MM.1S (cell line): ENCODE results near the gene YY1.
"Not testable (repeated sequence)": the region's sequence is repeated elsewhere in the genome, so short reads cannot be mapped to it uniquely, and the experiment has no call there.

Source experiments
- DNase-seq: peaks from one replicate; pipeline ENCODE4 v3.0.0-alpha.2; 2015
- H2AFZ ChIP-seq: fragments of 300-600 bp; sonication (generic); 2 replicates; pipeline ENCODE4 v1.6.0; 2016; ENCODE audit warnings: antibody characterized with exemption, low read length
- H3F3A ChIP-seq: fragments of 300-600 bp; sonication (generic); 2 replicates; pipeline ENCODE4 v1.6.1; 2016; ENCODE audit warnings: mild to moderate bottlenecking, antibody characterized with exemption, low read length, moderate library complexity, mixed read lengths; ENCODE audit not compliant: insufficient read depth
- H3K27ac ChIP-seq: fragments of 300-600 bp; sonication (generic); 2 replicates; pipeline ENCODE4 v1.5.1; 2016; ENCODE audit warnings: mild to moderate bottlenecking, low read length
- H3K27me3 ChIP-seq: fragments of 300-600 bp; sonication (generic); replicated peaks from 2 replicates; pipeline ENCODE4 v1.6.0; 2016; ENCODE audit warnings: low read length; ENCODE audit not compliant: insufficient read depth
- H3K36me3 ChIP-seq: fragments of 300-600 bp; sonication (generic); replicated peaks from 2 replicates; pipeline ENCODE4 v1.6.1; 2016; ENCODE audit warnings: mild to moderate bottlenecking, low read length, mixed read lengths; ENCODE audit not compliant: insufficient read depth
- H3K4me1 ChIP-seq: fragments of 300-600 bp; sonication (generic); 2 replicates; pipeline ENCODE4 v1.6.1; 2016; ENCODE audit warnings: low read length, mixed read lengths
- H3K4me2 ChIP-seq: fragments of 300-600 bp; sonication (generic); 2 replicates; pipeline ENCODE4 v1.6.0; 2016; ENCODE audit warnings: low read depth, low read length
- H3K4me3 ChIP-seq: fragments of 300-600 bp; sonication (generic); 2 replicates; pipeline ENCODE4 v1.5.1; 2016; ENCODE audit warnings: low read length, mixed read lengths
- H3K79me2 ChIP-seq: fragments of 300-600 bp; sonication (generic); 2 replicates; pipeline ENCODE4 v1.6.1; 2016; ENCODE audit warnings: mixed run types, low read length, mixed read lengths
- H3K9ac ChIP-seq: fragments of 300-600 bp; sonication (generic); 2 replicates; pipeline ENCODE4 v1.6.1; 2016; ENCODE audit warnings: low read length, mixed read lengths
- H3K9me2 ChIP-seq: fragments of 300-600 bp; sonication (generic); replicated peaks from 2 replicates; pipeline ENCODE4 v1.6.1; 2016; ENCODE audit warnings: mild to moderate bottlenecking, low read length, mixed read lengths; ENCODE audit not compliant: insufficient read depth
- H3K9me3 ChIP-seq: fragments of 300-600 bp; sonication (generic); replicated peaks from 2 replicates; pipeline ENCODE4 v1.6.1; 2016; ENCODE audit warnings: mild to moderate bottlenecking, low read length, mixed read lengths; ENCODE audit not compliant: insufficient read depth
- H4K20me1 ChIP-seq: fragments of 300-600 bp; sonication (generic); 2 replicates; pipeline ENCODE4 v1.6.1; 2016; ENCODE audit warnings: mild to moderate bottlenecking, low read length, moderate library complexity, mixed read lengths; ENCODE audit not compliant: insufficient read depth
- CTCF ChIP-seq: fragments of 300-600 bp; sonication (generic); IDR thresholded peaks from 2 replicates; pipeline ENCODE4 v1.5.1; 2016; ENCODE audit warnings: antibody characterized with exemption, low read length, mixed read lengths
- EZH2 ChIP-seq: fragments of 300-600 bp; sonication (generic); optimal IDR thresholded peaks from 2 replicates; pipeline ENCODE3; 2017; ENCODE audit warnings: low read depth, mild to moderate bottlenecking, antibody characterized with exemption, low read length, mixed read lengths
- EZH2phosphoT487 ChIP-seq: fragments of 300-600 bp; sonication (generic); IDR thresholded peaks from 2 replicates; pipeline ENCODE4 v1.6.1; 2018; ENCODE audit warnings: antibody characterized with exemption, low read length

The YY1 gene

GRCh38 chr14:100307766-100308426 is 69.0 kb downstream of the YY1 start:
- Histone ChIP-seq H3K27ac (no peak overlapping the region), H4K20me1 (no peaks in the 10 kb centered on the region), H3K4me3 (no peak overlapping the region), H3K27me3 (peaks cover 7% of the 10 kb centered on the region; the same call in 1 of the 2 replicates), H3K4me2 (no peak overlapping the region), H3K36me3 (no peaks in the 10 kb centered on the region), H3F3A (no peaks in the 10 kb centered on the region), H3K4me1 (no peaks in the 10 kb centered on the region), H3K9ac (no peak overlapping the region), H2AFZ (no peak overlapping the region), H3K9me3 (no peaks in the 10 kb centered on the region), H3K79me2 (no peaks in the 10 kb centered on the region), H3K9me2 (no peaks in the 10 kb centered on the region)
- TF ChIP-seq CTCF = no peak
- TF ChIP-seq EZH2 = no peak
- no peak for TF ChIP-seq EZH2phosphoT487
- DNase-seq = no peak

- not testable (repeated sequence) for H3K9me2 ChIP-seq, H3K79me2 ChIP-seq, H3K9ac ChIP-seq, H3K27me3 ChIP-seq, H3K9me3 ChIP-seq, H3K27ac ChIP-seq, DNase-seq, H3K36me3 ChIP-seq, H3K4me3 ChIP-seq, H3K4me1 ChIP-seq, H3F3A ChIP-seq, H3K4me2 ChIP-seq, H2AFZ ChIP-seq, H4K20me1 ChIP-seq
Observed at GRCh38 chr14:100308427-100308792, 69.5 kb downstream of the YY1 start.

DNA sequence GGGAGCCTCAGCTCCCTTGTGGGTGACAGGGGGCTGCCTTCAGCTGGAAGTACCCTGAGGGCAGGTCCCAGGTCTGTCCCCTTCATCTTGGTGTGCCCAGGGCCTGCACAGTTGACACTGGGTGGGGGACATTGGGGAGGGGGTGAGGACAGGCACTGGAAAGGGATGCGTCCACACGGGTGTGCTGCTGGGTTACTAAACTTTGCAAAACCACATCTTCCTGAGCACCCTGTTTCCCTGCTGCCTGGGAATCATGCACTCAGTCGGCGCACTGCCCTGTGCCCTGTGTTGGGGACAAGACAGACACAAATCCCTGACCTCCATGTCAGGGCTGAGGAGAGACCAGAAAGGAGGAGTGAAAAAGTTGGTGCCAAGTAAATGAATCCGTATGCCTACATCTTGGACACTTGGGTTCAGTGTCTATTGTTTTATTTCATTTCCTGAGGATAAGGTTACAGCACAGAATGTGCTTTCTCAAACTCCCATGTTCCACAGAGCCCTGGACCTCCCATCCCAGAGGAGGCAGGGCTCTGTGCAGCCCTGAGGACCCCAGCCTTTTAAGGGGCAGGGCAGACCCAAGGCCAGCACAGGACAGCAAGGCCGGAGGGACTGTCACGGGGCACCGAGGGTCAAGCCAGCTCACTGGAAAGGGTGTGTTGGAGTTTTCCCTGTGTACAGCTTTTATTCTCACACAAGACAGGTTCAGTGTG is 70.2 kb downstream of the YY1 start:
- no peaks in the 10 kb centered on the region for H3K4me1 ChIP-seq

DNA sequence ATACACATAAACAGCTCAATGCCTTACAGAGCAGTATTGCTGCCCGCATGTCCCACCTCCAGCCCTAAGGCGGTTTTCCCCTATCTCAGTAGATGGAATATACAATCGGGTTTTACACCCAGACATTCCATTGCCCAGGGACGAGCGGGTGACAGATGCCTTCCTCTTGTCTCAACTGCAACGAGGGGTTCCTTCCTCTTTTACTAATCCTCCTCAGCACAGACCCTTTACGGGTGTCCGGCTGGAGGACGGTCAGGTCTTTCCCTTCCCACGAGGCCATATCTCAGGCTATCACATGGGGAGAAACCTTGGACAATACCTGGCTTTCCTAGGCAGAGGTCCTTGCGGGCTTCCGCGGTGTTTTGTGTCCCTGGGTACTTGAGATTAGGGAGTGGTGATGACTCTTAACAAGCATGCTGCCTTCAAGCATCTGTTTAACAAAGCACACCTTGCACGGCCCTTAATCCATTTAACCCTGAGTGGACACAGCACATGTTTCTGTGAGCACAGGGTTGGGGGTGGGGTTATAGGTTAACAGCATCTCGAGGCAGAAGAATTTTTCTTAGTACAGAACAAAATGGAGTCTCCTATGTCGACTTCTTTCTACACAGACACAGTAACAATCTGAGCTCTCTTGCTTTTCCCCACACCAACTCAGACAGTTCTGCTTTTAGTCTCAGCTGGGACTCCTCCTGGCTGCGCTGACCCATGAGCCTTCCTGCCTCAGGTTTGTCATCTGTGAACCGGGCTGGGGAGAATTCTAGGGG is 73.3 kb downstream of the YY1 start:
- not testable (repeated sequence) for H3K9me3 ChIP-seq, DNase-seq, H3K9ac ChIP-seq

More for the DNA sequence above, 70.2 kb downstream of the YY1 start:
- Histone ChIP-seq H2AFZ (no peak overlapping the region), H3K9me3 (no peaks in the 10 kb centered on the region), H3K79me2 (no peaks in the 10 kb centered on the region), H3K9ac (no peak overlapping the region), H3K4me2 (no peak overlapping the region), H3K36me3 (no peaks in the 10 kb centered on the region), H4K20me1 (no peaks in the 10 kb centered on the region), H3K27me3 (peaks cover 7% of the 10 kb centered on the region; the same call in 1 of the 2 replicates), H3K4me3 (no peak overlapping the region), H3K27ac (no peak overlapping the region), H3F3A (no peaks in the 10 kb centered on the region), H3K9me2 (no peaks in the 10 kb centered on the region)
- TF ChIP-seq CTCF (no peak), EZH2 (no peak), EZH2phosphoT487 (no peak)
- no peak for DNase-seq

More for the DNA sequence above, 73.3 kb downstream of the YY1 start:
- H3K4me3 ChIP-seq, H3K36me3 ChIP-seq, H3K4me2 ChIP-seq, H4K20me1 ChIP-seq, H2AFZ ChIP-seq, H3K27ac ChIP-seq, H3F3A ChIP-seq, H3K79me2 ChIP-seq, H3K27me3 ChIP-seq, H3K4me1 ChIP-seq, H3K9me2 ChIP-seq: not testable (repeated sequence)
